ENCODE results near the gene SLC8A3. TPM values are rescaled to one million over a fixed set of nuclear protein-coding genes. Genes with fewer than 3 reads are reported as not detected.

Gene SLC8A3
- total RNA-seq, 2 donors from 2014 or later: 0.49 to 0.95 TPM

DNA sequence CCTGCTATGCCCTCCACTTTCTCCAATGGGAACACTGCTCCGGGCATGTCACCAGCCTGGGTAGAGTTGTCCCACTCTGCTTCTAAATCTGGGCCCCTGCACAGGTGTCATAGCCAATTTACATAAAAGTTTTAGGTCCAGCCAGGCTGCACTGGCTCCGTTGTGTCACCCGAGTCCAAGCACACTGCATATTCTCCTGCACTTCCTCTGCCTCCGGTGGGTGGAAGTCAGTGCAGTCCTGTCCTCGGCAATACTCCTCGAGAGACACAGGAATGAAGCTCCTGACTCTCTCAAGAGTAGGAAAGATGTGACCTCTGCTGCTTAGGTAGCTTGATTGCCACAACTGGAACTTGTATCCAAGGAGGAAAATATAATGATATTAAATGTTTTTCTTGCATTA, 15.2 kb downstream of the SLC8A3 start:
- Histone ChIP-seq H3K27ac (no peak overlapping the region), H3K36me3 (no peaks in the 10 kb centered on the region), H3K4me3 (no peak overlapping the region), H3K4me1 (ENCODE audit: control insufficient read depth in 1 of 2, low read depth in 2 of 2) (no peaks in the 10 kb centered on the region), H3K27me3 (replicated peaks; ENCODE audit: insufficient read depth) (no peaks in the 10 kb centered on the region), H3K9me3 (no peaks in the 10 kb centered on the region)
- DNase-seq (ENCODE audit: low spot score) (no peak), ATAC-seq (ENCODE audit: insufficient number of reproducible peaks, low FRiP score, low read depth) (no peak)
- TF ChIP-seq, protein P1, sequence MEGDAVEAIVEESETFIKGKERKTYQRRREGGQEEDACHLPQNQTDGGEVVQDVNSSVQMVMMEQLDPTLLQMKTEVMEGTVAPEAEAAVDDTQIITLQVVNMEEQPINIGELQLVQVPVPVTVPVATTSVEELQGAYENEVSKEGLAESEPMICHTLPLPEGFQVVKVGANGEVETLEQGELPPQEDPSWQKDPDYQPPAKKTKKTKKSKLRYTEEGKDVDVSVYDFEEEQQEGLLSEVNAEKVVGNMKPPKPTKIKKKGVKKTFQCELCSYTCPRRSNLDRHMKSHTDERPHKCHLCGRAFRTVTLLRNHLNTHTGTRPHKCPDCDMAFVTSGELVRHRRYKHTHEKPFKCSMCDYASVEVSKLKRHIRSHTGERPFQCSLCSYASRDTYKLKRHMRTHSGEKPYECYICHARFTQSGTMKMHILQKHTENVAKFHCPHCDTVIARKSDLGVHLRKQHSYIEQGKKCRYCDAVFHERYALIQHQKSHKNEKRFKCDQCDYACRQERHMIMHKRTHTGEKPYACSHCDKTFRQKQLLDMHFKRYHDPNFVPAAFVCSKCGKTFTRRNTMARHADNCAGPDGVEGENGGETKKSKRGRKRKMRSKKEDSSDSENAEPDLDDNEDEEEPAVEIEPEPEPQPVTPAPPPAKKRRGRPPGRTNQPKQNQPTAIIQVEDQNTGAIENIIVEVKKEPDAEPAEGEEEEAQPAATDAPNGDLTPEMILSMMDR (IDR thresholded peaks at IDR 0.05): no peak

DNA sequence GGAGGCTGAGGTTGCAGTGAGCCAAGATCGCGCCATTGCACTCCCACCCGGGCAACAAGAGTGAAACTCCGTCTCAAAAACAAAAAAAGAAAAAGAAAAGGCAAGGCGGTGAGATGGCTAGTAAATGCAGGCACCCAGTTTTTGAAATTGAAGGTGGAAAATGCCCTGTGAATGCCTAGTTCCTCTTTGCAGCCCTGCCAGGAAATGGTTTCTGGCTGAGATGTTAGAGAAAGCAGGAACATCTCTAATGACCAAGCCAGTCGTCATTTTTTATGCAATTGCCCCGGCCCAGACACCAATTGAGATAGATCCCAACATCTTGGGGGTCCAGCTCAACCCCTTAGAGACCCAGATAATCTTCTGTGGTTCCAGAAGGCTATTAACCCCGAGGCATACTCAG, 17.0 kb downstream of the SLC8A3 start:
- H3K9me3 ChIP-seq: no peaks in the 10 kb centered on the region
- H3K27ac ChIP-seq: no peak overlapping the region
- no peak overlapping the region for H3K4me3 ChIP-seq
- H3K27me3 ChIP-seq (replicated peaks; ENCODE audit: insufficient read depth): no peaks in the 10 kb centered on the region
- H3K4me1 ChIP-seq (ENCODE audit: control insufficient read depth in 1 of 2, low read depth in 2 of 2): no peaks in the 10 kb centered on the region
- H3K36me3 ChIP-seq: no peaks in the 10 kb centered on the region
- ATAC-seq (ENCODE audit: insufficient number of reproducible peaks, low FRiP score, low read depth) (no peak), DNase-seq (ENCODE audit: low spot score) (no peak)
- TF ChIP-seq, protein P1 (IDR thresholded peaks at IDR 0.05): no peak

DNA sequence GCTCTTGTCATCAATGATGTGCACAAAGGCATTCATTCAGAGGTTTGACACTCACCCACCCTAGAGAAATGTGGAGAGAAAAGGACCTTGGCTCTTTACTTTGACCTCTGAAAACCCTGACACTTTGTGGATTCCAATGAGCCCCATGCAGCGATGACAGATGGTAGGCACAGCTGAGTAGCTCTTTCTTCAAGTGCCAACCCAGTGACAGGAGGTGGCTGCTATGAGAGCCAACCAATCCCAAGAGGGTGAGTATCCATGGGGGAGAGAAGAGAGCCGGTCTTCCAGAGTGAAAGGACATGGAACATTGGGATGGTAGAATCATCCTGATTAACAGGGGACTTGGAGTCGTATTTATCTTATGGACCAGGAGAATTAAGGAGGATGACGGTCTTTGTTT, 17.8 kb downstream of the SLC8A3 start:
- DNase-seq (ENCODE audit: low spot score) (no peak), ATAC-seq (ENCODE audit: insufficient number of reproducible peaks, low FRiP score, low read depth) (no peak)
- H3K4me1 ChIP-seq (ENCODE audit: control insufficient read depth in 1 of 2, low read depth in 2 of 2): no peaks in the 10 kb centered on the region
- H3K9me3 ChIP-seq: no peaks in the 10 kb centered on the region
- no peak overlapping the region for H3K4me3 ChIP-seq
- no peak overlapping the region for H3K27ac ChIP-seq
- no peaks in the 10 kb centered on the region for H3K27me3 ChIP-seq (replicated peaks; ENCODE audit: insufficient read depth)
- H3K36me3 ChIP-seq: no peaks in the 10 kb centered on the region
- TF ChIP-seq, protein P1 (IDR thresholded peaks at IDR 0.05): no peak

DNA sequence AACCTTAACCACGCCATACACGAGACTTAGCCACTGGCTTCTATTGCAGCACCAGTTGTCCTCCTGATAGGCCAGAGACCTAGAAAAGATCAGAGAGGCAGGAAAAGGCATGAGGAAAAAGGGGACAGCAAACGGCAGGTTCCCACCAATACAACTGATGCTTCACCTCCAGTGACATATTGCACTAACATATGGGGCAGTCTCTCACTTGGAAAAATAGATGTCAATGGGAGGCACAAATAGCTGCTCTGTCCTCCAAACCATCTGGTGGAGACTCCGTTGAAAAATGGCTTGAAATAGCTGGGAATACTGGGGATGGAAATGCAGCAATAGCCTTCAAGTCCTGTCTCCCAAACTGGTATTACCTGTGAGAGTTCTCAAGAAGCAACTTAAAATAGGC, 20.3 kb downstream of the SLC8A3 start:
- Histone ChIP-seq H3K4me3 (no peak overlapping the region), H3K9me3 (no peaks in the 10 kb centered on the region), H3K27ac (no peak overlapping the region), H3K36me3 (no peaks in the 10 kb centered on the region), H3K4me1 (ENCODE audit: control insufficient read depth in 1 of 2, low read depth in 2 of 2) (no peaks in the 10 kb centered on the region), H3K27me3 (replicated peaks; ENCODE audit: insufficient read depth) (no peaks in the 10 kb centered on the region)
- TF ChIP-seq, protein P1 (IDR thresholded peaks at IDR 0.05): no peak
- DNase-seq (ENCODE audit: low spot score) (no peak), ATAC-seq (ENCODE audit: insufficient number of reproducible peaks, low FRiP score, low read depth) (no peak)

DNA sequence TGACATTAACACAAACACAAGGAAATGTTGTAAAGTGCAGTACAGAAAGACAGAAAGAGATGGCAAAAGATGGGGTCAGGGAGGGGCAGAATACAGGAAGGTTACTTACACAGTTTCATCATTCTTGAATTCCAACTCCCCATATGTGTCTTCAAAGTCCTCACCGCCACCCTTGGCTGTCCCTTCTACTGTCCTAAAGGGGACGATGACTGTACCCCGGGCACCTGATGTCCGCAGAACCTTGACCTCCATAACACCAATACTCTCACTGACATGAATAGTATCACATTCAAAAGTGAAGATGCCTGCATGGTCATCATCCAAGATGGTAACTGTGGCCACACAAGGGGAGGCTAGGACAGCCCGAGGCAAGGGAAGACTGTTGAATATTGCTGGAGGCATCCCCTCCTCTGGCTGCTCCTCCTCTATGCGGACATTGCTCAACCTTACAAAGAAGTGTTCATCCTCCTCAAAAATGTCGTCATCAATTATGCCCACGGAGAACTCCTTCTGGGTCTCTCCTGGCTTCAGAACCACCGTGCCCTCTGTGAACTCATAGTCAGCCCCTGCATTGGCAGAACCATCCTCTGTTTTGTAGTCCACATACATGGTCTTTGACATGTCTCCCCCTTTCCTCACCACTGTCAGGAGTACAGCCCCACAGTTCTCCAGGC, 22.1 kb downstream of the SLC8A3 start:
- no peaks in the 10 kb centered on the region for H3K27me3 ChIP-seq (replicated peaks; ENCODE audit: insufficient read depth)
- TF ChIP-seq, protein P1 (IDR thresholded peaks at IDR 0.05): no peak

More for the DNA sequence above, 22.1 kb downstream of the SLC8A3 start:
- Histone ChIP-seq H3K36me3 (no peaks in the 10 kb centered on the region), H3K4me1 (ENCODE audit: control insufficient read depth in 1 of 2, low read depth in 2 of 2) (no peaks in the 10 kb centered on the region), H3K9me3 (no peaks in the 10 kb centered on the region), H3K27ac (no peak overlapping the region), H3K4me3 (no peak overlapping the region)
- ATAC-seq (ENCODE audit: insufficient number of reproducible peaks, low FRiP score, low read depth) (no peak), DNase-seq (ENCODE audit: low spot score) (no peak)

Data from thoracic aorta (tissue), 2 donors.